ENCODE measurements around the gene GNG7. TPM values are rescaled to one million over a fixed set of nuclear protein-coding genes. Genes with fewer than 3 reads are reported as not detected.
"Not testable (repeated sequence)": the region's sequence is repeated elsewhere in the genome, so short reads cannot be mapped to it uniquely, and the experiment has no call there.

Gene GNG7
- total RNA-seq, 1 donor, result 0.72 TPM

DNA sequence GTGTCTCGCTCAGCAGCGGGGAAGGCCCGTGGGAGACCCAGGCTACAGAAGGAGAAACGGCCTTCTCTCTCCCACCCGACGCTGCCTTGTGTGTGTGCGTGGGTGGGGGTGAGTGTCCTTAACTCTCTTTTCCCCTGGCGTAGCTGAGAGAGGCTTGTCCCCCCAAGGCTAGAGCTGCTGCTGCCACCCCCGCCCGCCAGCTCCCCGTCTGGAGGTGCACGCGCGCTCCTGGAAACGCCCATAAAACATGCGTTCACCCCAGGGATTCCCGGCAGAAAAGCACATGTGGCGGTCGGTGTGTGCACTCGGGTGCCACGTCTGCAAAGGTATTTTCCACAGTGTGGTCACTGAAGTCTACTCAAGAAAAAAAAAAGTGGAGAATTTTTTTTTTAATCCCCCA is 190.5 kb downstream of the GNG7 start:
- TF ChIP-seq, protein P1, sequence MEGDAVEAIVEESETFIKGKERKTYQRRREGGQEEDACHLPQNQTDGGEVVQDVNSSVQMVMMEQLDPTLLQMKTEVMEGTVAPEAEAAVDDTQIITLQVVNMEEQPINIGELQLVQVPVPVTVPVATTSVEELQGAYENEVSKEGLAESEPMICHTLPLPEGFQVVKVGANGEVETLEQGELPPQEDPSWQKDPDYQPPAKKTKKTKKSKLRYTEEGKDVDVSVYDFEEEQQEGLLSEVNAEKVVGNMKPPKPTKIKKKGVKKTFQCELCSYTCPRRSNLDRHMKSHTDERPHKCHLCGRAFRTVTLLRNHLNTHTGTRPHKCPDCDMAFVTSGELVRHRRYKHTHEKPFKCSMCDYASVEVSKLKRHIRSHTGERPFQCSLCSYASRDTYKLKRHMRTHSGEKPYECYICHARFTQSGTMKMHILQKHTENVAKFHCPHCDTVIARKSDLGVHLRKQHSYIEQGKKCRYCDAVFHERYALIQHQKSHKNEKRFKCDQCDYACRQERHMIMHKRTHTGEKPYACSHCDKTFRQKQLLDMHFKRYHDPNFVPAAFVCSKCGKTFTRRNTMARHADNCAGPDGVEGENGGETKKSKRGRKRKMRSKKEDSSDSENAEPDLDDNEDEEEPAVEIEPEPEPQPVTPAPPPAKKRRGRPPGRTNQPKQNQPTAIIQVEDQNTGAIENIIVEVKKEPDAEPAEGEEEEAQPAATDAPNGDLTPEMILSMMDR (IDR thresholded peaks at IDR 0.05; ENCODE audit: extremely low read depth, low read depth, low read length), result no peak
- H3K36me3 ChIP-seq (ENCODE audit: insufficient read depth, low read length), result no peaks in the 10 kb centered on the region
- H3K27ac ChIP-seq (ENCODE audit: low read depth, low read length), result no peak overlapping the region
- no peak overlapping the region for H3K4me2 ChIP-seq (ENCODE audit: insufficient read depth, low read length)
- no peaks in the 10 kb centered on the region for H3K79me2 ChIP-seq (ENCODE audit: insufficient read depth, low read length)
- no peak for DNase-seq (ENCODE audit: insufficient read length, low spot score, missing footprints)
- no peaks in the 10 kb centered on the region for H4K20me1 ChIP-seq (ENCODE audit: insufficient read depth, low read length)
- H3K9me3 ChIP-seq (ENCODE audit: low read depth, low read length), result no peaks in the 10 kb centered on the region
- H3K4me3 ChIP-seq (ENCODE audit: insufficient read depth, low read length), result no peak overlapping the region
- peaks cover 3% of the 10 kb centered on the region for H3K4me1 ChIP-seq (ENCODE audit: insufficient read depth, low read length)
- no peaks in the 10 kb centered on the region for H3K27me3 ChIP-seq (ENCODE audit: insufficient read depth, low read length)
- no peak overlapping the region for H2AFZ ChIP-seq (ENCODE audit: low read length)

DNA sequence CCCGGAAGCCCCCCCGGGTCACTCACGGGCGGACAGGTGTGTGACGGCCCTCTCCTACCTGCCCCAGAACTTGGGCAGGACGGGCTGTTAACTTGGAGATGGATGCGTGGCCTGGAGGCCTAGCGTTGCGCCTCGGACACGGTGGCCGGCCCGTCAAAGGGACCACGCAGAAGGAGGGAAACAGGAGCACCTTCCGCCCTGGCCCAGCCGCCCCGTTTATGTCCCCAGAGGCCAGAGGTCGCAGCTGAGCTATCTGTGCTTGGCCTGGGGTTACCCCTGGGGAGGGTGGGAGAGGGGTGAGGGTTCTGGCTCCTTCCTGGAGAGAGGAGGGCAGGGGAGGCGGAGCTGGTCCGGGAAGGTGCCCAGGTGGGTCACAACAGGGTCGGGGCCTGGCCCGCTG is 190.9 kb downstream of the GNG7 start:
- no peak overlapping the region for H3K4me2 ChIP-seq (ENCODE audit: insufficient read depth, low read length)
- no peak overlapping the region for H3K4me3 ChIP-seq (ENCODE audit: insufficient read depth, low read length)
- no peaks in the 10 kb centered on the region for H4K20me1 ChIP-seq (ENCODE audit: insufficient read depth, low read length)
- peaks cover 5% of the 10 kb centered on the region for H3K4me1 ChIP-seq (ENCODE audit: insufficient read depth, low read length)
- no peaks in the 10 kb centered on the region for H3K36me3 ChIP-seq (ENCODE audit: insufficient read depth, low read length)
- DNase-seq (ENCODE audit: insufficient read length, low spot score, missing footprints), result no peak
- no peaks in the 10 kb centered on the region for H3K79me2 ChIP-seq (ENCODE audit: insufficient read depth, low read length)
- H3K27me3 ChIP-seq (ENCODE audit: insufficient read depth, low read length), result no peaks in the 10 kb centered on the region
- no peaks in the 10 kb centered on the region for H3K9me3 ChIP-seq (ENCODE audit: low read depth, low read length)
- TF ChIP-seq, protein P1 (IDR thresholded peaks at IDR 0.05; ENCODE audit: extremely low read depth, low read depth, low read length), result no peak
- H3K27ac ChIP-seq (ENCODE audit: low read depth, low read length), result no peak overlapping the region
- H2AFZ ChIP-seq (ENCODE audit: low read length), result no peak overlapping the region

DNA sequence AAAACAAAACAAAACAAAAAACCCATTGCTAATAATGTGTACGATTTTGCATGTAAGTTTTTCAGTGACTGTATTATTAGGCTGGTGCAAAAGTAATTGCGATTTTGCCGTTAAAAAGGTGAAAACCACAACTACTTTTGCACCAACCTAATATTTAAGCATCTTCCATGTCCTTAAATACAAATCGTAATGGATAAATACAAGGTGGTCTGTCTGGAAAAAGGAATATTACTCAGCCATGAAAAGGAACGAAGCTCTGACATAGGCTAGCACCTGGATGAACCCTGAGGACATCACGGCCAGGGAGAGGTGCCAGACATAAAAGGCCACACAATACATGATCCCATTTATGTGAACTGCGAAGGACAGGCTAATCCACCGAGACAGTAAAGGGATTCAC is 193.4 kb downstream of the GNG7 start:
- Histone ChIP-seq H3K27ac (ENCODE audit: low read depth, low read length) (no peak overlapping the region), H3K4me1 (ENCODE audit: insufficient read depth, low read length) (peaks cover 6% of the 10 kb centered on the region), H3K27me3 (ENCODE audit: insufficient read depth, low read length) (no peaks in the 10 kb centered on the region), H3K9me3 (ENCODE audit: low read depth, low read length) (no peaks in the 10 kb centered on the region), H3K79me2 (ENCODE audit: insufficient read depth, low read length) (no peaks in the 10 kb centered on the region), H3K4me2 (ENCODE audit: insufficient read depth, low read length) (no peak overlapping the region), H4K20me1 (ENCODE audit: insufficient read depth, low read length) (no peaks in the 10 kb centered on the region), H3K4me3 (ENCODE audit: insufficient read depth, low read length) (no peak overlapping the region), H2AFZ (ENCODE audit: low read length) (no peak overlapping the region), H3K36me3 (ENCODE audit: insufficient read depth, low read length) (no peaks in the 10 kb centered on the region)
- no peak for DNase-seq (ENCODE audit: insufficient read length, low spot score, missing footprints)
- TF ChIP-seq, protein P1 (IDR thresholded peaks at IDR 0.05; ENCODE audit: extremely low read depth, low read depth, low read length), result no peak

DNA sequence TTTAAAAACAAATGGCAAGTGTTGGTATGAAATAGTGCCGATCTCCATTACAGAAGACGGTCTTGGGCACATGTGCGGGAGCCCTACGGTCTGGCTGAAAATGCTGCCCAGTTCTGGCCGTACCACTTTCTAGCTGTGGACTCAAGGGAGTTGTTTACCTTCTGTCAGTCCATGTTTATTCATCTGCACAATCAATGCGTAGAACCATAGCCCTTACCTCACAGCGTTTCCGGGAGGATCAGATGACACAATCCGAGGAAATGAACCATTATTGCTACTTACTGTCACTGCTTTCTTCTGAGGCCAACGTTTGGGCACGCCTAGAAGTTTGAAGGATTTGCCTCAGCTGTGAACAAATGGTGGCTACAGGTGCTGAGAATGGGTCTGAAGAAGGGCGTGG is 195.4 kb downstream of the GNG7 start:
- no peaks in the 10 kb centered on the region for H3K27me3 ChIP-seq (ENCODE audit: insufficient read depth, low read length)
- H3K4me3 ChIP-seq (ENCODE audit: insufficient read depth, low read length), result peak overlapping the region; percentile 61
- no peaks in the 10 kb centered on the region for H3K36me3 ChIP-seq (ENCODE audit: insufficient read depth, low read length)
- DNase-seq (ENCODE audit: insufficient read length, low spot score, missing footprints), result peak; percentile 89
- no peaks in the 10 kb centered on the region for H3K79me2 ChIP-seq (ENCODE audit: insufficient read depth, low read length)
- TF ChIP-seq, protein P1 (IDR thresholded peaks at IDR 0.05; ENCODE audit: extremely low read depth, low read depth, low read length), result no peak
- peak overlapping the region; percentile 93 for H3K4me2 ChIP-seq (ENCODE audit: insufficient read depth, low read length)
- H2AFZ ChIP-seq (ENCODE audit: low read length), result peak overlapping the region; percentile 93
- no peaks in the 10 kb centered on the region for H4K20me1 ChIP-seq (ENCODE audit: insufficient read depth, low read length)
- H3K9me3 ChIP-seq (ENCODE audit: low read depth, low read length), result no peaks in the 10 kb centered on the region
- H3K4me1 ChIP-seq (ENCODE audit: insufficient read depth, low read length), result peaks cover 16% of the 10 kb centered on the region
- H3K27ac ChIP-seq (ENCODE audit: low read depth, low read length), result peak overlapping the region; percentile 72

DNA sequence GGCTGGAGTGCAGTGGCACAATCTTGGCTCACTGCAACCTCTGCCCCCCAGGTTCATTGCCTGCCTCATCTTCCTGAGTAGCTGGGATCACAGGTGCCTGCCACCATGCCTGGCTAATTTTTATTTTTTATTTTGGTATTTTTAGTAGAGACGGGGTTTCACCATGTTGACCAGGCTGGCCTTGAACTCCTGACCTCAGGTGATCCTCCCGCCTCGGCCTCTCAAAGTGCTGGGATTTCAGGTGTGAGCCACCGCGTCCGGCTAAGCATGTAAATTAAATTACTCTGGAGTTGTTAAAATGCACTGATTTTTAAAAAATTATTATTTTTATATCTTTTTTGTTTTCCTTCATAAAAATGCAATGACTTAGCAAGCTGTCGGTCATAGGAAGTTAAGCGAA is 195.8 kb downstream of the GNG7 start:
- H3K9me3 ChIP-seq (ENCODE audit: low read depth, low read length); H3K27me3 ChIP-seq (ENCODE audit: insufficient read depth, low read length); H3K79me2 ChIP-seq (ENCODE audit: insufficient read depth, low read length); H3K36me3 ChIP-seq (ENCODE audit: insufficient read depth, low read length); DNase-seq (ENCODE audit: insufficient read length, low spot score, missing footprints); H4K20me1 ChIP-seq (ENCODE audit: insufficient read depth, low read length): not testable (repeated sequence)
- peaks cover 16% of the 10 kb centered on the region for H3K4me1 ChIP-seq (ENCODE audit: insufficient read depth, low read length)
- peak overlapping the region; percentile 61 for H3K4me3 ChIP-seq (ENCODE audit: insufficient read depth, low read length)
- peak overlapping the region; percentile 72 for H3K27ac ChIP-seq (ENCODE audit: low read depth, low read length)
- peak overlapping the region; percentile 93 for H3K4me2 ChIP-seq (ENCODE audit: insufficient read depth, low read length)
- H2AFZ ChIP-seq (ENCODE audit: low read length), result peak overlapping the region; percentile 93

All from osteoblast (primary cell).